ENCODE results near the gene ASIC3. TPM values are rescaled to one million over a fixed set of nuclear protein-coding genes. Genes with fewer than 3 reads are reported as not detected.

Gene ASIC3
- polyA plus RNA-seq, 3 donors from 2014 or later = not detected

DNA sequence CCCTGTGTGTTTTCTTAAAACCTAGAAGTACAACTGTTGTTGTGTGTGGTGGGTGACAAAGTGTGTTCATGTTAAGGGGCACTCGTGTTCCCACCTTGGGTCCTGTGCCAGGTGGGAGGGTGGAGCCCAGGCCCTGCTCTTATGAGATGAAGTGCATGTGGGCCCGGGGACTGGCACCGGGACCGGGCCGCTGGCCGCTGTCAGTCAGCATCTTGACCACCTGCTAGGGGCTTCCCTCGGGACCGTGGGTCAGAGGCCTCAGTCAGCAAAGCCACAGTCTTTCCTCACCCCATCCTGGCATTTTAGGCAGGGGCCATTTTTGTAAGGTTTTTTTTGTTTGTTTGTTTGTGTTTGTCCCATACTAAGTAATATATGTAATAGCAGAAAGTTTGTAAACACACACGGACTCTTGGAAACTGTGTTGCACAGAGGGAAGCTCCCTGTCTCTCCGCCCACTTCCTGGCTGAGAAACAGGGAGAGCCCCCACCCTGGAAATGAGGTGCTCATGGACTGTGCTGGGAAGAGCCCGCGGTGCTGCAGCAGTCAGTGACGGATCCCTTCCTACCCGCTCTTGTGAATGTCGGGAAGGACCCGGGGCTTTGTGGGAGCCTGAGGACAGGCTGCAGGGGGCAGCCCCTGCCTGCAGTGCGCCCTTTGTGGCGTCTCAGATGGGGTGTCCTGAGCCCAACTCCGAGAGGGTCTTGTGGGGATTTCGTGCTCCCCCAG lies 51.3 kb downstream of the ASIC3 start:
- DNase-seq = no peak
- Mint-ChIP-seq H3K36me3 (peaks cover 0 to 2% (median 0%) of the 10 kb centered on the region in 3 donors), H3K4me1 (peaks cover 0 to 1% of the 10 kb centered on the region in 2 donors), H3K27ac (no peak overlapping the region), H3K9me3 (no peaks in the 10 kb centered on the region), H3K27me3 (ENCODE audit: low read depth in 3 of 3) (no peaks in the 10 kb centered on the region), H3K4me3 (no peak overlapping the region)

DNA sequence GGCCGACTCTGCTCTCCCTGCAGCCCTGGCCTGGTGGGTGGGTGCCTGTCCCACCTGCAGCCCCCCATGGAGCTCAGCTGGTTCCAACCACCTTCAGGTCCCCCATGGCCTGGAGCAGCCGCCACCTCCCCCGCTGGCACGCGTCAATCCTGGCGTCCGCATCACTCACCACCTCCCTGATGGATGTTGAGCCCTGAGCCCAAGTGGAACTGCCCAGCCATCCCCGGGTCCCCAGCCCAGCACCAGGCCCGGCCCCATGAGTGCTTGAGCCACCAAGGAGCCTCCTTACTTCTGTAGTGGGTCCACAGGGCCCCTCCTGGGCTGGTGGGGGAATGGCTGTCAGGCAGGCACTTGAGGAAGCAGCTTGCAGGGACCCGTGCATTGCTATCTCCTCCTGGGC lies 52.6 kb downstream of the ASIC3 start:
- H3K27ac Mint-ChIP-seq = no peak overlapping the region

DNA sequence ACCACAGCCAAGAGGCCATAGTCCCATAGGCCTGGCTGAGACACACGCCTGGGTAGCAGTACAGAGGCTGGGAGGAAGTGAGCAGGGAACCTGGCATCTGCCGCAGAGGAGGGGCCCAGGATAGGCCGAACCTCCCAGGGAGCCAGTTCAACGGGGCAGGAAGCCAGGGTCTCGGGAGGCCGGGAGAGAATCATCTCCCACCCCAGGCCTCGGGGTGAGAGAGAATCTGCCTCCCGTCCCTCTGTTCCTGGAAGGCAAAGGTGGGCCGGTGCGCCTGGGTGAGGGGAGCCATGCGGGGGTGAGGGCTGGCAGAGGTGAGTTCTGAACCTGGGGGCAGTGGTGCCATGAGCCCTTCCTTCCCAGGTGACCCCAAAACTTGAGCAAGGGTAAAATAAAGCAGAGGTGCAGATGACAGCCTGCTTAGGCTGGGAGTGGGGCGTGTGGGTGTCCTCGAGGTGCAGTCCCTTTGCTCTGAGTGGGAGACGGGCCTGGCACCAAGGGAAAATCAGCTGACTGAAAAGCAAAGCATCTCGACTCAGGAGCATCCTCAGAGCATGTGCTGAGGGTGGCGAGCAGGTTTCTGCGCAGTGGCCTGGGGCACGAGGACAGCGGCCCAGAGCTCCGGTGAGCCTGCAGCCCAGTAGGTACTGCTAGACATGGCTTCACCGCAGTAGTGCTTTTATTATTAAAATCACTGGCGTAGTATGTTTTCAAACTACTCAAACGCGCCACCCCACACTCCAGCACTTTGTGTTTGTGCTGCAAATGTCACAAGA lies 53.5 kb downstream of the ASIC3 start:
- no peak for DNase-seq
- Mint-ChIP-seq H3K4me3 (no peak overlapping the region), H3K9me3 (no peaks in the 10 kb centered on the region), H3K27ac (no peak overlapping the region), H3K27me3 (ENCODE audit: low read depth in 3 of 3) (no peaks in the 10 kb centered on the region), H3K4me1 (peaks cover 0 to 1% of the 10 kb centered on the region in 2 donors), H3K36me3 (peaks cover 0 to 5% (median 0%) of the 10 kb centered on the region in 3 donors)

More for the DNA sequence above, 52.6 kb downstream of the ASIC3 start:
- Mint-ChIP-seq H3K27me3 (ENCODE audit: low read depth in 3 of 3) (no peaks in the 10 kb centered on the region), H3K9me3 (no peaks in the 10 kb centered on the region), H3K36me3 (peaks cover 0 to 5% (median 0%) of the 10 kb centered on the region in 3 donors), H3K4me1 (peaks cover 0 to 1% of the 10 kb centered on the region in 2 donors), H3K4me3 (no peak overlapping the region)
- no peak for DNase-seq

Other genes starting within 250 kb of the ASIC3 start
- under 1 TPM in 1 of 3 donors, not detected in 2; 0.87 TPM for gene TMEM176B, start 248.2 kb upstream of the ASIC3 start, polyA plus RNA-seq
- gene TMEM176A, start 247.8 kb upstream of the ASIC3 start, polyA plus RNA-seq = under 1 TPM in 1 of 3 donors, not detected in 2; 0.97 TPM
- gene AOC1, start 196.0 kb upstream of the ASIC3 start, polyA plus RNA-seq = not detected
- not detected for gene KCNH2, start 70.2 kb upstream of the ASIC3 start, polyA plus RNA-seq
- 1 to 10 TPM in 2 of 3 donors, under 1 TPM in 1; 0.21 to 4.9 (median 2.4) TPM for gene NOS3, start 57.5 kb upstream of the ASIC3 start, polyA plus RNA-seq
- 1 to 10 TPM in 2 of 3 donors, not detected in 1; 1.9 to 5.7 TPM for gene ATG9B, start 24.0 kb upstream of the ASIC3 start, polyA plus RNA-seq
- 10 to 100 TPM; 17.6 to 26.5 (median 23.3) TPM for gene ABCB8, start 20.1 kb upstream of the ASIC3 start, polyA plus RNA-seq
- gene CDK5, start 9.4 kb downstream of the ASIC3 start, polyA plus RNA-seq = 10 to 100 TPM; 15.6 to 18.9 (median 17.9) TPM
- 10 to 100 TPM in 2 of 3 donors, 1 to 10 TPM in 1; 6.7 to 19.8 (median 10.9) TPM for gene SLC4A2, start 11.1 kb downstream of the ASIC3 start, polyA plus RNA-seq
- 10 to 100 TPM; 49.0 to 57.6 (median 51.2) TPM for gene FASTK, start 32.3 kb downstream of the ASIC3 start, polyA plus RNA-seq
- gene TMUB1, start 35.0 kb downstream of the ASIC3 start, polyA plus RNA-seq = 10 to 100 TPM; 47.5 to 57.5 (median 49.6) TPM
- 1 to 10 TPM; 2.8 to 6.3 (median 4.3) TPM for gene AGAP3, start 37.9 kb downstream of the ASIC3 start, polyA plus RNA-seq
- not detected for gene GBX1, start 119.2 kb downstream of the ASIC3 start, polyA plus RNA-seq
- not detected for gene ASB10, start 138.7 kb downstream of the ASIC3 start, polyA plus RNA-seq
- gene H2BK1, start 162.0 kb downstream of the ASIC3 start, polyA plus RNA-seq = not detected
- gene ABCF2, start 178.7 kb downstream of the ASIC3 start, polyA plus RNA-seq = 10 to 100 TPM; 24.2 to 35.4 (median 31.7) TPM
- gene CHPF2, start 184.0 kb downstream of the ASIC3 start, polyA plus RNA-seq = 10 to 100 TPM; 23.0 to 39.2 (median 35.4) TPM
- 1 to 10 TPM; 1.2 to 3.9 (median 2.6) TPM for gene SMARCD3, start 200.2 kb downstream of the ASIC3 start, polyA plus RNA-seq